Caco-2 (cell line): ENCODE results near the gene ADAM15. TPM values are rescaled to one million over a fixed set of nuclear protein-coding genes. Genes with fewer than 3 reads are reported as not detected.

Experiments
- BruUV-seq: library from RNA; stranded (reverse); fragments of 400-500 nt; replicated peaks from 2 replicates; lab custom pipeline; 2021; lab: Mats Ljungman, UMichigan
- CTCF ChIA-PET: fragments of 300-600 bp; sonication (Branson Sonifier 250); formaldehyde crosslinking; loops from one replicate; lab custom pipeline; 2022; ENCODE audit warnings: antibody characterized with exemption; lab: Charles Lee
- POLR2A ChIA-PET: fragments of 300-600 bp; sonication (Branson Sonifier 250); formaldehyde crosslinking; loops from one replicate; lab custom pipeline; 2022; ENCODE audit warnings: antibody characterized with exemption; lab: Charles Lee
- DNase-seq, 2 experiments: peaks; one replicate each; pipeline versions ENCODE4 v3.0.0 to v3.0.0-alpha.2; 2020 to 2022
- H3K27me3 ChIP-seq: replicated peaks from 2 replicates; pipeline ENCODE4 v1.6.0; 2011; ENCODE audit warnings: low read length; ENCODE audit not compliant: control insufficient read depth, insufficient read depth
- H3K36me3 ChIP-seq: 2 replicates; pipeline ENCODE4 v1.5.1; 2011; ENCODE audit warnings: low read length; ENCODE audit not compliant: control insufficient read depth, insufficient read depth
- H3K4me1 ChIP-seq: fragments of 250-450 bp; sonication (Bioruptor Pico); 2 replicates; pipeline ENCODE4 v1.5.1; 2020; ENCODE audit warnings: mild to moderate bottlenecking
- H3K4me3 ChIP-seq: 2 replicates; pipeline ENCODE4 v1.5.1; 2011; ENCODE audit warnings: low read depth, mild to moderate bottlenecking, control low read depth, low read length
- H3K9me3 ChIP-seq: fragments of 250-450 bp; sonication (Bioruptor Pico); 2 replicates; pipeline ENCODE4 v1.5.1; 2020; ENCODE audit warnings: mild to moderate bottlenecking, moderate library complexity
- H3K27ac Mint-ChIP-seq: one replicate; pipeline ENCODE4 v1.8.0; 2022; ENCODE audit warnings: mixed read lengths; ENCODE audit not compliant: unreplicated experiment
- H3K27me3 Mint-ChIP-seq: one replicate; pipeline ENCODE4 v1.8.0; 2022; ENCODE audit warnings: mixed read lengths; ENCODE audit not compliant: insufficient read depth, unreplicated experiment
- H3K36me3 Mint-ChIP-seq: one replicate; pipeline ENCODE4 v1.8.0; 2022; ENCODE audit warnings: mild to moderate bottlenecking, mixed read lengths; ENCODE audit not compliant: insufficient read depth, unreplicated experiment
- H3K4me1 Mint-ChIP-seq: one replicate; pipeline ENCODE4 v1.8.0; 2022; ENCODE audit warnings: low read depth, mixed read lengths; ENCODE audit not compliant: unreplicated experiment
- H3K4me3 Mint-ChIP-seq: one replicate; pipeline ENCODE4 v1.8.0; 2022; ENCODE audit warnings: mild to moderate bottlenecking, moderate library complexity, mixed read lengths; ENCODE audit not compliant: unreplicated experiment
- H3K9me3 Mint-ChIP-seq: one replicate; pipeline ENCODE4 v1.8.0; 2022; ENCODE audit warnings: mixed read lengths; ENCODE audit not compliant: unreplicated experiment
- intact Hi-C: fragments of 100-400 bp; cut with micrococcal nuclease; formaldehyde crosslinking; loops from one replicate; pipeline ENCODE4 v1.10.0; 2022; ENCODE audit not compliant: unreplicated experiment
- total RNA-seq: library from RNA; stranded (reverse); gene quantifications from 2 replicates; pipeline ENCODE4 v1.2.3, GENCODE V29; 2022
- TF ChIP-seq, protein P1 (sequence below), 2 experiments: fragments of 200-600 bp in 1 of 2; IDR thresholded peaks; 1 replicate in 1 of 2; 2 replicates in 1 of 2; pipeline versions ENCODE4 v1.5.1 to v1.8.0; 2011 to 2022; ENCODE audit warnings: antibody characterized with exemption in 1 of 2, control low read depth in 1 of 2, inconsistent platforms in 1 of 2, low read depth in 1 of 2, low read length in 1 of 2, mild to moderate bottlenecking in 1 of 2, moderate library complexity in 1 of 2; ENCODE audit not compliant: insufficient read depth in 1 of 2, severe bottlenecking in 1 of 2, unreplicated experiment in 1 of 2

The ADAM15 gene
- total RNA-seq, 1 experiment from 2014 or later, result 44.0 TPM

GRCh38 chr1:155030899-155031298, 20.2 kb upstream of the ADAM15 start:
- Mint-ChIP-seq H3K4me1 (no peaks in the 10 kb centered on the region), H3K4me3 (no peak overlapping the region), H3K36me3 (no peaks in the 10 kb centered on the region), H3K27me3 (peaks cover 4% of the 10 kb centered on the region), H3K27ac (no peak overlapping the region), H3K9me3 (no peaks in the 10 kb centered on the region)
- no peaks in the 10 kb centered on the region for H3K36me3 ChIP-seq
- CTCF ChIA-PET, result interaction anchor here (1.1 kb wide), 1 partner anchor 16 kb away, joined by 3 read pairs; no protein-coding TSS in a partner anchor
- H3K4me3 ChIP-seq, result no peak overlapping the region
- intact Hi-C loops, result no loop called here
- H3K9me3 ChIP-seq, result no peaks in the 10 kb centered on the region
- H3K27me3 ChIP-seq, result no peaks in the 10 kb centered on the region
- BruUV-seq, result no TSS peak
- TF ChIP-seq, protein P1, sequence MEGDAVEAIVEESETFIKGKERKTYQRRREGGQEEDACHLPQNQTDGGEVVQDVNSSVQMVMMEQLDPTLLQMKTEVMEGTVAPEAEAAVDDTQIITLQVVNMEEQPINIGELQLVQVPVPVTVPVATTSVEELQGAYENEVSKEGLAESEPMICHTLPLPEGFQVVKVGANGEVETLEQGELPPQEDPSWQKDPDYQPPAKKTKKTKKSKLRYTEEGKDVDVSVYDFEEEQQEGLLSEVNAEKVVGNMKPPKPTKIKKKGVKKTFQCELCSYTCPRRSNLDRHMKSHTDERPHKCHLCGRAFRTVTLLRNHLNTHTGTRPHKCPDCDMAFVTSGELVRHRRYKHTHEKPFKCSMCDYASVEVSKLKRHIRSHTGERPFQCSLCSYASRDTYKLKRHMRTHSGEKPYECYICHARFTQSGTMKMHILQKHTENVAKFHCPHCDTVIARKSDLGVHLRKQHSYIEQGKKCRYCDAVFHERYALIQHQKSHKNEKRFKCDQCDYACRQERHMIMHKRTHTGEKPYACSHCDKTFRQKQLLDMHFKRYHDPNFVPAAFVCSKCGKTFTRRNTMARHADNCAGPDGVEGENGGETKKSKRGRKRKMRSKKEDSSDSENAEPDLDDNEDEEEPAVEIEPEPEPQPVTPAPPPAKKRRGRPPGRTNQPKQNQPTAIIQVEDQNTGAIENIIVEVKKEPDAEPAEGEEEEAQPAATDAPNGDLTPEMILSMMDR (IDR thresholded peaks at IDR 0.05; ENCODE audit: insufficient read depth in 1 of 2, low read depth in 1 of 2, low read length in 1 of 2, severe bottlenecking in 1 of 2, unreplicated experiment in 1 of 2), result no peak
- DNase-seq, result no peak
- peaks cover 5% of the 10 kb centered on the region; the same call in 1 of the 2 replicates for H3K4me1 ChIP-seq
- POLR2A ChIA-PET, result interaction anchor here (0.6 kb wide), 1 partner anchor 20 kb away, joined by 3 read pairs; no protein-coding TSS in a partner anchor

GRCh38 chr1:155032886-155033285, 18.2 kb upstream of the ADAM15 start:
- H3K27ac Mint-ChIP-seq, result no peak overlapping the region
- Histone ChIP-seq H3K4me3 (no peak overlapping the region), H3K36me3 (no peaks in the 10 kb centered on the region), H3K27me3 (no peaks in the 10 kb centered on the region), H3K4me1 (no peaks in the 10 kb centered on the region), H3K9me3 (no peaks in the 10 kb centered on the region)
- H3K4me1 Mint-ChIP-seq, result peaks cover under 1% of the 10 kb centered on the region
- intact Hi-C loops, result no loop called here
- BruUV-seq, result no TSS peak
- ChIA-PET POLR2A (no interaction called here), CTCF (no interaction called here)
- DNase-seq, result no peak
- no peaks in the 10 kb centered on the region for H3K9me3 Mint-ChIP-seq
- H3K36me3 Mint-ChIP-seq, result no peaks in the 10 kb centered on the region
- no peak overlapping the region for H3K4me3 Mint-ChIP-seq
- TF ChIP-seq, protein P1 (IDR thresholded peaks at IDR 0.05; ENCODE audit: insufficient read depth in 1 of 2, low read depth in 1 of 2, low read length in 1 of 2, severe bottlenecking in 1 of 2, unreplicated experiment in 1 of 2), result no peak
- peaks cover 4% of the 10 kb centered on the region for H3K27me3 Mint-ChIP-seq

- CTCF ChIA-PET, result interaction anchor here (1.1 kb wide), 1 partner anchor 16 kb away, joined by 3 read pairs; no protein-coding TSS in a partner anchor
- no TSS peak for BruUV-seq
- Mint-ChIP-seq H3K36me3 (no peaks in the 10 kb centered on the region), H3K4me3 (no peak within 1 kb of the TSS), H3K4me1 (peaks cover 6% of the 10 kb centered on the region), H3K27ac (no peak within 1 kb of the TSS), H3K9me3 (no peaks in the 10 kb centered on the region), H3K27me3 (peaks cover 4% of the 10 kb centered on the region)
- H3K4me1 ChIP-seq, result no peaks in the 10 kb centered on the region
- intact Hi-C loops, result no loop called here
- no peaks in the 10 kb centered on the region for H3K27me3 ChIP-seq
- TF ChIP-seq, protein P1 (IDR thresholded peaks at IDR 0.05; ENCODE audit: insufficient read depth in 1 of 2, low read depth in 1 of 2, low read length in 1 of 2, severe bottlenecking in 1 of 2, unreplicated experiment in 1 of 2), result no peak
- POLR2A ChIA-PET, result no interaction called here
- no peak for DNase-seq
- no peaks in the 10 kb centered on the region for H3K36me3 ChIP-seq
- H3K9me3 ChIP-seq, result no peaks in the 10 kb centered on the region
- H3K4me3 ChIP-seq, result no peak within 1 kb of the TSS
Measured at GRCh38 chr1:155033524-155033923, 17.6 kb upstream of the ADAM15 start, which contains the start of the genes DCST1 and DCST2. TSS of gene DCST1 (plus strand) at chr1:155033824. CDS start at chr1:155034037, 213 bp downstream. TSS of gene DCST2 (minus strand) at chr1:155033781. CDS start at chr1:155033701, 80 bp downstream.
